Measurements from ENCODE around the gene KCTD20.

GRCh38 chr6:36422714-36423100, 20.1 kb upstream of the KCTD20 start:
- TF ChIP-seq CTCF (IDR thresholded peaks at IDR 0.05; ENCODE audit: insufficient read depth, low read length) (no peak), REST (IDR thresholded peaks at IDR 0.05; ENCODE audit: insufficient replicate concordance, low read depth) (no peak), POLR2AphosphoS5 (IDR thresholded peaks at IDR 0.05; ENCODE audit: low read depth) (no peak), GABPA (IDR thresholded peaks at IDR 0.05; ENCODE audit: low read depth) (no peak), SPI1 (IDR thresholded peaks at IDR 0.05; ENCODE audit: borderline replicate concordance, low read depth) (no peak)
